Purkinje cell (primary cell): Measurements from ENCODE around the gene CFAP300. TPM values are rescaled to one million over a fixed set of nuclear protein-coding genes. Genes with fewer than 3 reads are reported as not detected.

Experiments used
- polyA plus RNA-seq: library from polyadenylated mRNA; unstranded; fragments of >200 nt; fragmentation: Nextera tagmentation; gene quantifications from 2 replicates; pipeline ENCODE4 v1.2.1, GENCODE V29; 2014

CFAP300 gene
- 1.7 and 8.3 TPM in 2 replicates for polyA plus RNA-seq

GRCh38 chr11:102047305-102047924, at the start of gene CFAP300:
Gene CFAP300, plus strand, starts transcription at chr11:102047437. Its CDS starts 34 bp downstream, at chr11:102047471.

GRCh38 chr11:102109896-102110760, 62.9 kb downstream of the CFAP300 start, which contains the start of gene YAP1:
Gene YAP1, plus strand, starts transcription at chr11:102110447. Its CDS starts 402 bp downstream, at chr11:102110849.

Other genes starting within 250 kb of the CFAP300 start
- gene CEP126, start 132.4 kb upstream of the CFAP300 start, polyA plus RNA-seq = 54.7 and 71.5 TPM in 2 replicates
- 0.42 and 1.3 TPM in 2 replicates for gene ANGPTL5, start 130.9 kb upstream of the CFAP300 start, polyA plus RNA-seq
- 2.5 and 3.6 TPM in 2 replicates for gene YAP1, start 63.0 kb downstream of the CFAP300 start, polyA plus RNA-seq